Measurements from ENCODE around the gene SHH.

SHH gene

DNA sequence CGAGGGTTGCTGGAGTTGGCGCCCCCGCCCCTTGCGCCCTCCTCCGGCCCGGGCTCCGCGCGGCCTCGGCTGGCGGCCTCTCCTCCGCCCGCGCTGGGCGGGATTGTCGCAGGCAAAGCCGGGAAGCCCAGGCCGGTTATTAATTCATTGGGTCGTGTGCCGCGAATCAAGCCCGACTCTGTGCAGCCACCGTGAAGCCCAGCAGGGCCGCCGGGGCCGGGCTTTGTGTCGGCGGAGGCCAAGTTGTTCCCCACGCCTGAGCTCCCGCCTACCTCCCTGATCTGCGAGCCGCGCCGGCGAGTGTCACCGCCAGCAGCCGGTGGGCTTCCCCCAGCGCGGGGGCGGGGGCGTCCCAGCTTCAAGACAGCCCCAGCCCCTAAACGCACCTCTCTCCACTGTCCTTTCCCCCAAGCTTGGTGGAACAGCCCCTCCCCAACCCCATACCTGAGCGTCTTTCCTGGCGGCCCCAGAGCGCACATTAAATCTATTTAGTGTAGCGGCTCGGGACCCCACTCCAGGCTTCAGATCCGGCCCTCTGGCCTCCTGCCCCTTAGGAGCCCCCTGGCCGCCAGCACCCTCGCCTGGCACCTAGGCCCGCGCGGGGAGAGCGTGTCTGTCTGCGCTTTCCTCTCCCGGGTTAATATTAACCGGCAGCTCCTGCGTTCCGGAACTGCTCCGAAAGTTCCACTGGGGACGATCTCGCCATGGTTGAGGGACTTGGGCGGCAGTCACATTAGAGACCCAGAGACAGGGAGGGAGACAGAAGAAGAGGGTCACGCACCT lies 3.5 kb downstream of the SHH start:
- no peaks in the 10 kb centered on the region for H3K36me3 ChIP-seq (ENCODE audit: insufficient read depth, low read length)
- no peak overlapping the region for H3K27ac ChIP-seq (ENCODE audit: low read depth, low read length)
- no peaks in the 10 kb centered on the region for H3K9me3 ChIP-seq (ENCODE audit: low read length)
- peaks cover 10% of the 10 kb centered on the region for H3K4me1 ChIP-seq (ENCODE audit: insufficient read depth, low read length)
- H3K9ac ChIP-seq (ENCODE audit: low read length) = no peak overlapping the region
- H3K27me3 ChIP-seq (ENCODE audit: control insufficient read depth in 1 of 2, insufficient read depth in 2 of 2, low read length in 2 of 2) = peaks cover 39 to 93% of the 10 kb centered on the region in 2 donors
- H3K4me3 ChIP-seq (ENCODE audit: low read depth in 1 of 2, low read length in 2 of 2) = no peak overlapping the region

DNA sequence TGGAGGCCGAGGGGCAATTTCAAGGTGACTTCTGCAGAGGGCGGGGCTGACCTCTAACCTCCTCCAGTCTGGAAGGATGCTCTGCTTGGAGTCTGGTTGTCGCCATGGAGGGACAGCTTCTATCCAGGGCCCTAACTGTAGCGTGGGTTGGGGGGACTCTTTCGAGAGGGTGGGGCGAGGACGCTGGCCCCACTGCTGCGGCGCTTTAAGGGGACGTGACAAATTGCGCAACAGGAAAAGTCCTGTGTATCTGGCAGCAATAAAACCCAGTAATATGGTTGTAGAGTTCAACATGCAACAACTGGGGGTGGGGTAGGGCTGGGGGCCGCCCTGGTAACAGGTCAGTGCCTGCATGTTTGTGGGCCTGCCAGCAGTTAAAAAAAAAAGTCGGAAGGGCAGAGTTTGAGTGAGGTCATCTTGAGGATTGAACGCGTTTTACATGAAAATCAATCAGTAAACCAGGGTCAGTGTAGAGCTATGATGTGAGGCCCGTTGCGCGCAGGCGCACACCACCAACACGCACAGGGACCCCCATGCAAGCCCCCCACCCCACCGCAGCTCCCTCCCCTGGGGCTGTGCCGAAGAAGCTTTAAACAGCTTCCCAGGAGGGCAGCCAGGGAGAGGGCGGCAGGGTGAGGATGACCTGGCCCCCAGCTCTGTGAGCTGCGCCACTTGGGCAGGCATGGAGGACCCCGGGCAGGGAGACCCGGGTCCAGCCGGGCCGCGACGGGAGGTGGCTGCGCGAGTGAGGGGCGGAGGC lies 4.3 kb downstream of the SHH start:
- H3K9ac ChIP-seq (ENCODE audit: low read length) = no peak overlapping the region
- peaks cover 10% of the 10 kb centered on the region for H3K4me1 ChIP-seq (ENCODE audit: insufficient read depth, low read length)
- H3K27me3 ChIP-seq (ENCODE audit: control insufficient read depth in 1 of 2, insufficient read depth in 2 of 2, low read length in 2 of 2) = peaks cover 39 to 93% of the 10 kb centered on the region in 2 donors
- no peak overlapping the region for H3K27ac ChIP-seq (ENCODE audit: low read depth, low read length)
- H3K36me3 ChIP-seq (ENCODE audit: insufficient read depth, low read length) = no peaks in the 10 kb centered on the region
- H3K4me3 ChIP-seq (ENCODE audit: low read depth in 1 of 2, low read length in 2 of 2) = no peak overlapping the region
- no peaks in the 10 kb centered on the region for H3K9me3 ChIP-seq (ENCODE audit: low read length)

DNA sequence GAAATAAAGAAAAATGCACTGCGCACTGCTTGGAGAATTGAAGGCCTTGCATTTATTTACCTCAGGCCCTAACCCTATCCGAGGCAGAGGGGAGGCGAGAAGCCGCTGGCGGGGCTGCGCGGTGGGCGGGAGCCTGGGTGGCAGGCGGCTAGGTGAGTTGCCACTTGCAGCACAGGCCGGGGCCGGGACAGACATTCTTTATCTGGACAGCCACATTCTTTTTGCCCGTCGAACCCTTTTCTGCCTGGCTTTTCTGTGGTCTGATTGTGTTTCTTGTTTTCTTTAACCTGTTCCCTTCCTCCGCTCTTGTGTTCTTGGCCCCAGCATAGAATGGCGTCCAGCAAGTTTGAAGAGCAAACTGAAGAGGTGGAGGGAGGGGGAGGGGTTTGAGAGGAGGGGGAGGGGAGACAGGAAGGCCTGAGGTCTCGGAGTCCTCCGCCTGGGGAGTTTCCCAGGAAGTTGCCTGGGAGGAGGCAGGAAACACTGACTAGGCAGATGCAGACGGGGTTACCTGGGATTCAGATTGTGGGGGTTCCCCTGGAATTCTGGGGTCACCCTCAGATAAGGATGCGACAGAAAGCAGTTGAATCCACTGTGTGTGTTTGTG lies 5.1 kb downstream of the SHH start:
- no peak overlapping the region for H3K9ac ChIP-seq (ENCODE audit: low read length)
- no peak overlapping the region for H3K4me3 ChIP-seq (ENCODE audit: low read depth in 1 of 2, low read length in 2 of 2)
- H3K9me3 ChIP-seq (ENCODE audit: low read length) = no peaks in the 10 kb centered on the region
- peaks cover 10% of the 10 kb centered on the region for H3K4me1 ChIP-seq (ENCODE audit: insufficient read depth, low read length)
- H3K27me3 ChIP-seq (ENCODE audit: control insufficient read depth in 1 of 2, insufficient read depth in 2 of 2, low read length in 2 of 2) = peaks cover 31 to 85% of the 10 kb centered on the region in 2 donors
- no peak overlapping the region for H3K27ac ChIP-seq (ENCODE audit: low read depth, low read length)
- H3K36me3 ChIP-seq (ENCODE audit: insufficient read depth, low read length) = no peaks in the 10 kb centered on the region

DNA sequence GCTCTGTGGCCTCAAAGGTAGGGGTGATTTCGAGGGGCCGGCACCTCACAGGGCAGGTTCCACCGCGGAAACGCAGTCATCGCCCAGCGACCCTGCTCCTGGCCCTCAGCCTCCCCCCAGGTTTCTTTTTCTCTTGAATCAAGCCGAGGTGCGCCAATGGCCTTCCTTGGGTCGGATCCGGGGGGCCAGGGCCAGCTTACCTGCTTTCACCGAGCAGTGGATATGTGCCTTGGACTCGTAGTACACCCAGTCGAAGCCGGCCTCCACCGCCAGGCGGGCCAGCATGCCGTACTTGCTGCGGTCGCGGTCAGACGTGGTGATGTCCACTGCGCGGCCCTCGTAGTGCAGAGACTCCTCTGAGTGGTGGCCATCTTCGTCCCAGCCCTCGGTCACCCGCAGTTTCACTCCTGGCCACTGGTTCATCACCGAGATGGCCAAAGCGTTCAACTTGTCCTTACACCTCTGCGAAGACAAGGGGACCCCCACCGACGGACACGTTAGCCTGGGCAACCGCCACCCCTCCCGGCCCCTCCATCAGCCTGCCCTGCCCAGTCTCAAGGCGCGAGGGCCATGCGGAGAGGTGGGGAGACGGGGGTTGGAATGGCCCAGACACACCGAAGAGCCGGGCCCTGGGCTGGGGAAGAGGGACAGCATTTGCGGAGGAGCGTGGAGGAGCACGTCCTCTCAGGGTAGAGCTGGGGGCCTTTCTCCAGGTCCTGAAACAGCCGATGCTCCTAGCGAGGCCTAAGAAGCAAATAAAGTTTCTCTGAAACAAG lies 6.0 kb downstream of the SHH start:
- peaks cover 10% of the 10 kb centered on the region for H3K4me1 ChIP-seq (ENCODE audit: insufficient read depth, low read length)
- H3K36me3 ChIP-seq (ENCODE audit: insufficient read depth, low read length) = no peaks in the 10 kb centered on the region
- H3K9ac ChIP-seq (ENCODE audit: low read length) = no peak overlapping the region
- H3K27ac ChIP-seq (ENCODE audit: low read depth, low read length) = no peak overlapping the region
- H3K27me3 ChIP-seq (ENCODE audit: control insufficient read depth in 1 of 2, insufficient read depth in 2 of 2, low read length in 2 of 2) = peaks cover 27 to 79% of the 10 kb centered on the region in 2 donors
- H3K4me3 ChIP-seq (ENCODE audit: low read depth in 1 of 2, low read length in 2 of 2) = no peak overlapping the region
- H3K9me3 ChIP-seq (ENCODE audit: low read length) = no peaks in the 10 kb centered on the region

DNA sequence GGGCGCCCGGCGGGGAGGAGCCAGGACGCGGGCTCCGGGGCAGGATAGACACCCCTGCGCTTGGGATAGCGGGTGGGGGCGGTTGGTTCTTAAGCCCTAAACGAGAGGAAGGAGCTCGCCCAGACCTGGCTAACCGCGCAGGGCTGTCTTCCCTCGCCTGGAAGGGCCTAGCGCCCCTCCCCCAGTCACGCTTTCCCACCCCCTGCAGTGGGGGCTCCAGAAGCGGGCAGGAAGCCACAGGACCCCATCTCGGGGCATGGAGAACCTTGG lies 6.5 kb downstream of the SHH start:
- Histone ChIP-seq H3K9me3 (ENCODE audit: low read length) (no peaks in the 10 kb centered on the region), H3K27me3 (ENCODE audit: control insufficient read depth in 1 of 2, insufficient read depth in 2 of 2, low read length in 2 of 2) (peaks cover 25 to 79% of the 10 kb centered on the region in 2 donors), H3K4me3 (ENCODE audit: low read depth in 1 of 2, low read length in 2 of 2) (peak overlapping the region; percentile 23 to 36), H3K4me1 (ENCODE audit: insufficient read depth, low read length) (peaks cover 10% of the 10 kb centered on the region), H3K9ac (ENCODE audit: low read length) (no peak overlapping the region), H3K36me3 (ENCODE audit: insufficient read depth, low read length) (no peaks in the 10 kb centered on the region), H3K27ac (ENCODE audit: low read depth, low read length) (no peak overlapping the region)

DNA sequence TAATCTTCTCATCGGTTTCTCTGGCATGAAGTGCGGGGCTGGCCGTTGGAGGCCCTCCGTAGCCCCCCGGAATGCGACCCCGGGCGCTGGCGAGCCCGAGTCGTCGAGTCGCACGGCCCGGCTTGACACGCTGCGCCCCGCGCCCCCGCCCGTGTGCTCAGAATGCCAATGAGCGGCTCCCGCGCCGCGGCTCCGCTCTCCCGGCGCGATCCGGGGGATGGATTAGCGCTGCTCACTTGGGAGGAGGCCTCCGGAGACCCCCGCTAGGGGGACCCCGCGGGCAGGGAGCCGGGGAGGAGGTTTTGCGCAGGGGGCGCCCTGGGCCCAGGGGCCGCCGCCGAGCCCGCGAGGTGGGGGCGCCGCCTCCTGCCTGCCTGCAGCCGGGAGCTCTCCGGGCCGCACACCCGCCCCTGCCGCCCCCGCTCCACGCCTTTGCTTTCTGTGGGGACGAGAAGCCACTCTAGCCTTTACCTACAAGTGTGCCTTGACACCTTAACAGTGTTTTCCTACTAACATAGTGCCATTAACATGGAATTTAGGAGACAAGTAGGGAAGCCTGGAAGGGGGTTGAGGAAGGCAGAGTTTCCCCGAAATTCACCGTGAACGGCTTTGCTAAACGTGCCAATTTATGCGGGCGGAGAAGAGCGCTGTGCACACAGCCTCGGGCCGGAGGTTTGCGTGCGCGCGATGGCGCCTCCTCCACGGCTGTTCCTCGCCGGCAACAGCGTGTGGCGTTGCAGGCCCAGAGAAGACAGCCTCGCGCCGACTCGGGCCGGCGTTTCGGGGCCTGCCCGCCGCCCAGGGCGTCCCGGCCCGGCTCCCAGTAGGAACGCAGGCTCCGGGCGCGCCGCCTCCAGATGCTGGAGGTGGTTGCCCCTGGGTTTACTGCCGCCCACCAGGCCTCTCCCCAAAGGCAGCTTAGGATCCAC lies 7.1 kb downstream of the SHH start:
- Histone ChIP-seq H3K27me3 (ENCODE audit: control insufficient read depth in 1 of 2, insufficient read depth in 2 of 2, low read length in 2 of 2) (peaks cover 25 to 79% of the 10 kb centered on the region in 2 donors), H3K4me3 (ENCODE audit: low read depth in 1 of 2, low read length in 2 of 2) (peak overlapping the region; percentile 23 to 36), H3K9ac (ENCODE audit: low read length) (no peak overlapping the region), H3K4me1 (ENCODE audit: insufficient read depth, low read length) (peaks cover 10% of the 10 kb centered on the region), H3K36me3 (ENCODE audit: insufficient read depth, low read length) (no peaks in the 10 kb centered on the region), H3K27ac (ENCODE audit: low read depth, low read length) (no peak overlapping the region), H3K9me3 (ENCODE audit: low read length) (no peaks in the 10 kb centered on the region)

DNA sequence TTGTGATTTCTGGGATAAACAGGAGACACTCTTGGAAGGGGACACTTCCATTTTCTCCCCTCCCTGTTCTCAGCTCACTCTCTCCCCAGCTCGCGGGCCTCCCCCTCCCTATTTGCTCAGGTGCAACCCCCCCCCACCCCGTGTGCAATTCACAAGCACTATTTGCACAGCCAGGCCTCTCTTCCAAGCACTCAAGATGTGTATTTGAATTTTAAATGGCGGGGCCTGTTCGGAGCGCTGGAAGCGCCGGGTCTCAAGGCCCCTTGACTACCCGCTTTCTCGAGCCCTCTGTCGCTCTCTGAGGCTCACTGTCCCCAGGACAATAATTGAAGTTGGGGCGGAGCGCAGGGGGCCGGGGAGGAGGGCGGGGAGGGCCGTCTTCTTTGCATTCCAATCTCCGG lies 7.8 kb downstream of the SHH start:
- Histone ChIP-seq H3K27ac (ENCODE audit: low read depth, low read length) (no peak overlapping the region), H3K9ac (ENCODE audit: low read length) (no peak overlapping the region), H3K27me3 (ENCODE audit: control insufficient read depth in 1 of 2, insufficient read depth in 2 of 2, low read length in 2 of 2) (peaks cover 24 to 81% of the 10 kb centered on the region in 2 donors), H3K36me3 (ENCODE audit: insufficient read depth, low read length) (no peaks in the 10 kb centered on the region), H3K4me1 (ENCODE audit: insufficient read depth, low read length) (peaks cover 10% of the 10 kb centered on the region), H3K9me3 (ENCODE audit: low read length) (no peaks in the 10 kb centered on the region), H3K4me3 (ENCODE audit: low read depth in 1 of 2, low read length in 2 of 2) (peak overlapping the region in 1 of 2 donors; percentile 36)

DNA sequence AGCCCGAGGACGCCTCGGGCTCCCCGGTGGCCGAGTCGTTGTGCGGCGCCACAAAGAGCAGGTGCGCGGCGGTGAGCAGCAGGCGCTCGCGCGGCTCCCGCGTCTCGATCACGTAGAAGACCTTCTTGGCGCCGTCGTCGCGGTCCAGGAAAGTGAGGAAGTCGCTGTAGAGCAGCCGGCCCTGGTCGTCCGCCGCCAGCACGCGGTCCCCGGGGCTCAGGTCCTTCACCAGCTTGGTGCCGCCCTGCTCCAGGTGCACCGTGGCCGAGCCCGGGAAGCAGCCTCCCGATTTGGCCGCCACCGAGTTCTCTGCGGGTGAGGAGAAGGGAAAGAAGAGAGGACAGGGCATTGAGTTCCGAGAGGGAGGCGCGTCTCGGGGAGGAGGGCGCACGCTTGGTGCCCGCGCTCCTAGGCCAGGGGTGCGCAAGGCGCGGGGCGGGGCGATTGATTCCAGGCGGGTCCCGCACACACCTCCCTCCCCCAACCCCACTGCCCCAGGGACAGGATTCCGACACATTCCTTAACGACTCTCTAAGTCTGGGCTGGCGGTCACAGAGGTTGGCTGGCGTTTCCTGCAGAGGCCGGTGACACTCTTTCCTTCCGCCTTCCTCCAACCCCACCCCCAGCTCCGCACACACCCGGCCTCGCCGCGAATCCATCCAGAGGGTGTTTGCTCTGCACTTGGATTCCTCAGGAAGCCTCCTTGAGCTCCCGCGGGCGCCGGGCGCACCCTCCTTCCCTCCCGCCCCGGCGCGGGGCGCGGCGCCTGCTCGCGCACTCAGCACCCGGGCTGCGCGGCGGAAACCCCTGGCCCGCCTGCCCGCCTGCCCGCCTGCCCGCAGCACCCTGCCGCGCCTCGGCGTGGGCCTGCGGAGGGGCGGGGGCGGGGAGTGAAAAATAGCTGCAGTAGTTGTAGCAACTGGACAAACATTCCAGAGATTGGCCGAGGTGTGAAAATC lies 8.6 kb downstream of the SHH start:
- H3K36me3 ChIP-seq (ENCODE audit: insufficient read depth, low read length) = no peaks in the 10 kb centered on the region
- H3K9me3 ChIP-seq (ENCODE audit: low read length) = no peaks in the 10 kb centered on the region
- H3K27ac ChIP-seq (ENCODE audit: low read depth, low read length) = no peak overlapping the region
- no peak overlapping the region for H3K9ac ChIP-seq (ENCODE audit: low read length)
- H3K27me3 ChIP-seq (ENCODE audit: control insufficient read depth in 1 of 2, insufficient read depth in 2 of 2, low read length in 2 of 2) = peaks cover 20 to 74% of the 10 kb centered on the region in 2 donors
- peaks cover 10% of the 10 kb centered on the region for H3K4me1 ChIP-seq (ENCODE audit: insufficient read depth, low read length)
- no peak overlapping the region for H3K4me3 ChIP-seq (ENCODE audit: low read depth in 1 of 2, low read length in 2 of 2)

DNA sequence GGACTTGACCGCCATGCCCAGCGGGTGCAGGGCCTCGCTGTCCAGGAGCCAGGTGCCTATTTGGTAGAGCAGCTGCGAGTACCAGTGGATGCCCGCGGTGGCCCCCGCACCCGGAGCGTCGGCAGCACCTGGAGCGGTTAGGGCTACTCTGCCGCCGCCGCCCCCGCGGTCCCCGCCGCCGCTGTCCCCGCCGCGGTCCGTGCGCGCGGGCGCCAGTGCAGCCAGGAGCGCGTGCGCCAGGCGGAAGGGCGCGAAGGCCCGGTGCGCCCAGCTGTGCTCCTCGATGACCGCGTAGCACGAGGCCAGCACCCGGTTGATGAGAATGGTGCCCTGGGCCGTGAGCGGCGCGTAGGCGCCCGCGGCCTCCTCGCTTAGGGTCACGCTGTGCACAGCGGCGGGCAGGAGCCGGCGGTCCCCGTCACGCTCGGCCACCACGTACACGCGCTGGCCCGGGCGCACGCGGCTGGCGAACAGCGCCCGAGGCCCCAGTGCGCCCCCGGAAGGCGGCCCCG lies 9.3 kb downstream of the SHH start:
- H3K4me3 ChIP-seq (ENCODE audit: low read depth in 1 of 2, low read length in 2 of 2) = no peak overlapping the region
- peaks cover 20 to 70% of the 10 kb centered on the region in 2 donors for H3K27me3 ChIP-seq (ENCODE audit: control insufficient read depth in 1 of 2, insufficient read depth in 2 of 2, low read length in 2 of 2)
- H3K9me3 ChIP-seq (ENCODE audit: low read length) = no peaks in the 10 kb centered on the region
- H3K9ac ChIP-seq (ENCODE audit: low read length) = no peak overlapping the region
- H3K4me1 ChIP-seq (ENCODE audit: insufficient read depth, low read length) = peaks cover 10% of the 10 kb centered on the region
- H3K36me3 ChIP-seq (ENCODE audit: insufficient read depth, low read length) = no peaks in the 10 kb centered on the region
- H3K27ac ChIP-seq (ENCODE audit: low read depth, low read length) = no peak overlapping the region
